CD14-positive monocyte (primary cell): ENCODE results near the gene DLG4. TPM values are rescaled to one million over a fixed set of nuclear protein-coding genes. Genes with fewer than 3 reads are reported as not detected.

Experiments
- DNase-seq, 3 donors: peaks; one replicate each; pipeline ENCODE4 v3.0.0-alpha.2; 2011 to 2022
- H2AFZ ChIP-seq: 2 replicates; pipeline ENCODE4 v1.6.0; 2012; ENCODE audit warnings: mild to moderate bottlenecking, low read depth, low read length, inconsistent platforms; ENCODE audit not compliant: insufficient read depth, poor library complexity, severe bottlenecking
- H3K27ac ChIP-seq, 2 donors: 1 replicate in 1 of 2; 2 replicates in 1 of 2; pipeline ENCODE4 v1.5.1; 2012 to 2013; ENCODE audit warnings: low read length in 2 of 2, control low read depth in 1 of 2, inconsistent platforms in 1 of 2, low read depth in 1 of 2, mild to moderate bottlenecking in 1 of 2
- H3K27me3 ChIP-seq, 2 donors: one replicate each; pipeline versions ENCODE4 v1.6.0 to v1.6.1; 2011 to 2013; ENCODE audit warnings: low read length in 2 of 2; ENCODE audit not compliant: control insufficient read depth in 2 of 2, insufficient read depth in 2 of 2
- H3K36me3 ChIP-seq, 2 donors: replicated peaks in 1 of 2; 1 replicate in 1 of 2; 2 replicates in 1 of 2; pipeline versions ENCODE4 v1.5.1 to v1.6.1; 2012 to 2013; ENCODE audit warnings: low read length in 2 of 2, control low read depth in 1 of 2, inconsistent platforms in 1 of 2, mild to moderate bottlenecking in 1 of 2; ENCODE audit not compliant: insufficient read depth in 2 of 2, control insufficient read depth in 1 of 2
- H3K4me1 ChIP-seq, 2 donors: 1 replicate in 1 of 2; 2 replicates in 1 of 2; pipeline versions ENCODE4 v1.5.1 to v1.6.1; 2012 to 2013; ENCODE audit warnings: low read length in 2 of 2, control low read depth in 1 of 2, inconsistent platforms in 1 of 2, mild to moderate bottlenecking in 1 of 2, moderate library complexity in 1 of 2; ENCODE audit not compliant: insufficient read depth in 2 of 2, control insufficient read depth in 1 of 2
- H3K4me2 ChIP-seq: replicated peaks from 2 replicates; pipeline ENCODE3; 2012; ENCODE audit warnings: low read length, moderate library complexity, mild to moderate bottlenecking; ENCODE audit not compliant: poor library complexity, severe bottlenecking; ENCODE audit errors: extremely low read depth
- H3K4me3 ChIP-seq, 3 experiments: fragments of 200-600 bp in 1 of 3; sonication (generic) in 1 of 3; replicated peaks in 1 of 3; 1 replicate in 2 of 3; 2 replicates in 1 of 3; pipeline ENCODE4 v1.5.1; 2011 to 2013; ENCODE audit warnings: low read length in 3 of 3, mild to moderate bottlenecking in 3 of 3, control low read depth in 2 of 3, low read depth in 2 of 3, inconsistent platforms in 1 of 3, moderate library complexity in 1 of 3
- H3K79me2 ChIP-seq: 2 replicates; pipeline ENCODE4 v1.6.0; 2012; ENCODE audit warnings: mild to moderate bottlenecking, control low read depth, inconsistent platforms, low read length, moderate library complexity; ENCODE audit not compliant: insufficient read depth
- H3K9ac ChIP-seq: 2 replicates; pipeline ENCODE4 v1.6.0; 2017; ENCODE audit warnings: low read length, mild to moderate bottlenecking; ENCODE audit not compliant: insufficient read depth, poor library complexity, severe bottlenecking
- H3K9me3 ChIP-seq, 2 donors: replicated peaks in 1 of 2; 1 replicate in 1 of 2; 2 replicates in 1 of 2; pipeline versions ENCODE4 v1.5.1 to v1.6.1; 2012 to 2013; ENCODE audit warnings: low read length in 2 of 2, control low read depth in 1 of 2; ENCODE audit not compliant: control insufficient read depth in 1 of 2, insufficient read depth in 1 of 2
- H4K20me1 ChIP-seq: 2 replicates; pipeline ENCODE4 v1.6.0; 2012; ENCODE audit warnings: mild to moderate bottlenecking, low read length, control low read depth, moderate library complexity; ENCODE audit not compliant: insufficient read depth
- H3K27ac Mint-ChIP-seq, 7 donors: one replicate each; pipeline ENCODE4 v1.8.0; 2020; ENCODE audit warnings: mild to moderate bottlenecking in 7 of 7, mixed read lengths in 7 of 7, moderate library complexity in 6 of 7, inconsistent platforms in 2 of 7
- H3K27me3 Mint-ChIP-seq, 3 donors: one replicate each; pipeline ENCODE4 v1.8.0; 2021 to 2022; ENCODE audit warnings: low read depth in 3 of 3, mild to moderate bottlenecking in 3 of 3, mixed read lengths in 3 of 3, moderate library complexity in 3 of 3, inconsistent platforms in 1 of 3
- H3K36me3 Mint-ChIP-seq, 2 donors: one replicate each; pipeline ENCODE4 v1.8.0; 2020; ENCODE audit warnings: mixed read lengths in 2 of 2, inconsistent platforms in 1 of 2, mild to moderate bottlenecking in 1 of 2
- H3K4me1 Mint-ChIP-seq: one replicate; pipeline ENCODE4 v1.8.0; 2020; ENCODE audit warnings: mild to moderate bottlenecking, mixed read lengths
- H3K4me3 Mint-ChIP-seq, 2 donors: one replicate each; pipeline ENCODE4 v1.8.0; 2020; ENCODE audit warnings: mild to moderate bottlenecking in 2 of 2, mixed read lengths in 2 of 2, moderate library complexity in 1 of 2
- H3K9me3 Mint-ChIP-seq, 7 donors: one replicate each; pipeline ENCODE4 v1.8.0; 2020 to 2022; ENCODE audit warnings: mixed read lengths in 7 of 7, mild to moderate bottlenecking in 6 of 7, moderate library complexity in 6 of 7, inconsistent platforms in 2 of 7
- CTCF ChIP-seq: fragments of 200-600 bp; IDR thresholded peaks from one replicate; pipeline ENCODE4 v1.8.0; 2022; ENCODE audit warnings: antibody characterized with exemption, mild to moderate bottlenecking
- WGBS: methylation state at CpG from one replicate; pipeline ENCODE4 v1.1.5; 2013; ENCODE audit warnings: missing lambda C conversion rate; ENCODE audit not compliant: insufficient coverage; 5-methylcytosine and 5-hydroxymethylcytosine counted together
- intact Hi-C, 2 donors: fragments of 100-400 bp; cut with micrococcal nuclease; formaldehyde crosslinking; loops; one replicate each; pipeline versions ENCODE4 v1.15.0 to v1.15.1; 2023
- polyA plus RNA-seq, 3 donors: library from polyadenylated mRNA; depleted of rRNA in 1 of 3; unstranded in 2 of 3; stranded (reverse) in 1 of 3; fragments of 300-500 nt in 2 of 3; fragments of >200 nt in 1 of 3; fragmentation: Illumina TruSeq in 2 of 3; gene quantifications; 1 replicate in 2 of 3; 2 replicates in 1 of 3; pipeline ENCODE4 v1.2.3, GENCODE V29; 2012 to 2021

The DLG4 gene
- polyA plus RNA-seq, 3 donors: 0.37 to 42.6 (median 0.39) TPM

- DNase-seq: no peak
- intact Hi-C loops: loop anchor here (2.0 to 10.0 kb wide), 2 partner anchors 39 to 261 kb away; no protein-coding TSS in a partner anchor
- Histone ChIP-seq H2AFZ (no peak overlapping the region), H3K27ac (no peak overlapping the region), H3K4me1 (peaks cover 51 to 56% of the 10 kb centered on the region in 2 donors), H3K79me2 (peaks cover 49% of the 10 kb centered on the region), H3K9me3 (no peaks in the 10 kb centered on the region), H3K4me2 (no peak overlapping the region), H3K4me3 (no peak overlapping the region), H4K20me1 (no peaks in the 10 kb centered on the region), H3K9ac (no peak overlapping the region), H3K36me3 (no peaks in the 10 kb centered on the region), H3K27me3 (peaks cover 5 to 11% of the 10 kb centered on the region in 2 donors)
- H3K4me1 Mint-ChIP-seq: peaks cover 28% of the 10 kb centered on the region
- H3K9me3 Mint-ChIP-seq: peaks cover 0 to 8% (median 1%) of the 10 kb centered on the region in 7 donors
- no peak for TF ChIP-seq CTCF
- peaks cover 0 to 12% of the 10 kb centered on the region in 2 donors for H3K36me3 Mint-ChIP-seq
- peaks cover 16 to 19% (median 19%) of the 10 kb centered on the region in 3 donors for H3K27me3 Mint-ChIP-seq
- no peak overlapping the region for H3K4me3 Mint-ChIP-seq
- H3K27ac Mint-ChIP-seq: no peak overlapping the region
- 96% methylated on average over 5 of the region's 5 CpGs for WGBS
Observed at GRCh38 chr17:7175330-7175733, 44.3 kb downstream of the DLG4 start.

GRCh38 chr17:7174603-7175326 is 44.9 kb downstream of the DLG4 start:
- Mint-ChIP-seq H3K27ac (no peak overlapping the region), H3K36me3 (peaks cover 0 to 12% of the 10 kb centered on the region in 2 donors), H3K9me3 (peaks cover 0 to 9% (median 1%) of the 10 kb centered on the region in 7 donors), H3K4me3 (no peak overlapping the region), H3K27me3 (peaks cover 16 to 19% (median 19%) of the 10 kb centered on the region in 3 donors), H3K4me1 (peaks cover 30% of the 10 kb centered on the region)
- Histone ChIP-seq H3K9ac (peak overlapping the region; percentile 82), H3K27ac (peak overlapping the region; percentile 81 to 91), H3K4me1 (peaks cover 57 to 61% of the 10 kb centered on the region in 2 donors), H4K20me1 (no peaks in the 10 kb centered on the region), H3K27me3 (peaks cover 5 to 11% of the 10 kb centered on the region in 2 donors), H3K36me3 (no peaks in the 10 kb centered on the region), H2AFZ (peak overlapping the region; percentile 59), H3K79me2 (peaks cover 55% of the 10 kb centered on the region), H3K4me2 (peak overlapping the region; percentile 98), H3K9me3 (no peaks in the 10 kb centered on the region), H3K4me3 (peak overlapping the region; percentile 56 to 88 (median 81))
- TF ChIP-seq CTCF: no peak
- no peak for DNase-seq
- 65% methylated on average over 7 of the region's 7 CpGs for WGBS
- intact Hi-C loops: loop anchor here (1.0 to 10.0 kb wide), 4 partner anchors 37 to 260 kb away; no protein-coding TSS in a partner anchor
